Activated naive CD8-positive, alpha-beta T cell treated with anti-CD3 and anti-CD28 coated beads, Interleukin-2, amount 10 ng/mL, durations not matched to agents 7 days and 5 days (primary cell): ENCODE measurements around the gene PDE11A. TPM values are rescaled to one million over a fixed set of nuclear protein-coding genes. Genes with fewer than 3 reads are reported as not detected.

Source experiments
- ATAC-seq: fragments of 150-1000 bp; cut with Tn5 transposase; one replicate; pipeline ENCODE4 v1.10.0; 2021; ENCODE audit warnings: low read depth, moderate library complexity
- POLR2A ChIA-PET: fragments of 350-600 bp; sonication (Branson Sonifier 250); formaldehyde crosslinking; loops from one replicate; lab custom pipeline; 2021; ENCODE audit warnings: antibody characterized with exemption; lab: Charles Lee
- DNase-seq: peaks from one replicate; pipeline ENCODE4 v3.0.0; 2021
- H3K27ac Mint-ChIP-seq: one replicate; pipeline ENCODE4 v1.8.0; 2022; ENCODE audit warnings: mild to moderate bottlenecking, mixed read lengths
- H3K27me3 Mint-ChIP-seq: one replicate; pipeline ENCODE4 v1.8.0; 2022; ENCODE audit warnings: mild to moderate bottlenecking, moderate library complexity, mixed read lengths
- H3K36me3 Mint-ChIP-seq: one replicate; pipeline ENCODE4 v1.8.0; 2021; ENCODE audit warnings: mild to moderate bottlenecking, mixed read lengths
- H3K4me1 Mint-ChIP-seq: one replicate; pipeline ENCODE4 v1.8.0; 2021; ENCODE audit warnings: mixed read lengths
- H3K4me3 Mint-ChIP-seq: one replicate; pipeline ENCODE4 v1.8.0; 2022; ENCODE audit warnings: mild to moderate bottlenecking, moderate library complexity, mixed read lengths
- H3K9me3 Mint-ChIP-seq: one replicate; pipeline ENCODE4 v1.8.0; 2021; ENCODE audit warnings: mixed read lengths
- total RNA-seq, 2 experiments: library from RNA; stranded (reverse); gene quantifications; one replicate each; pipeline ENCODE4 v1.2.3, GENCODE V29; 2021

Gene PDE11A
- total RNA-seq, 2 experiments from 2014 or later: not detected

- POLR2A ChIA-PET: no interaction called here
- H3K4me3 Mint-ChIP-seq: no peak overlapping the region
- H3K27me3 Mint-ChIP-seq: peaks cover 16% of the 10 kb centered on the region
- H3K27ac Mint-ChIP-seq: no peak overlapping the region
- no peaks in the 10 kb centered on the region for H3K9me3 Mint-ChIP-seq
- H3K36me3 Mint-ChIP-seq: no peaks in the 10 kb centered on the region
- DNase-seq (no peak), ATAC-seq (no peak)
- H3K4me1 Mint-ChIP-seq: peaks cover 4% of the 10 kb centered on the region
Measured at GRCh38 chr2:177688844-177689243, 383.7 kb downstream of the PDE11A start.

- ATAC-seq: no peak
- H3K27ac Mint-ChIP-seq: no peak overlapping the region
- H3K4me3 Mint-ChIP-seq: no peak overlapping the region
- no peaks in the 10 kb centered on the region for H3K9me3 Mint-ChIP-seq
- no peak for DNase-seq
- H3K27me3 Mint-ChIP-seq: peaks cover 6% of the 10 kb centered on the region
- POLR2A ChIA-PET: no interaction called here
- no peaks in the 10 kb centered on the region for H3K4me1 Mint-ChIP-seq
- H3K36me3 Mint-ChIP-seq: no peaks in the 10 kb centered on the region
Measured at GRCh38 chr2:177683661-177684069, 388.9 kb downstream of the PDE11A start.

- Mint-ChIP-seq H3K27ac (no peak overlapping the region), H3K36me3 (no peaks in the 10 kb centered on the region), H3K4me3 (no peak overlapping the region), H3K4me1 (no peaks in the 10 kb centered on the region), H3K27me3 (peaks cover 4% of the 10 kb centered on the region), H3K9me3 (no peaks in the 10 kb centered on the region)
- no peak for DNase-seq
- POLR2A ChIA-PET: no interaction called here
- ATAC-seq: no peak
Measured at GRCh38 chr2:177682836-177683660, 389.5 kb downstream of the PDE11A start.

- H3K27ac Mint-ChIP-seq: no peak overlapping the region
- no peak for DNase-seq
- no peak overlapping the region for H3K4me3 Mint-ChIP-seq
- POLR2A ChIA-PET: no interaction called here
- peaks cover 12% of the 10 kb centered on the region for H3K27me3 Mint-ChIP-seq
- no peak for ATAC-seq
- H3K9me3 Mint-ChIP-seq: no peaks in the 10 kb centered on the region
- H3K36me3 Mint-ChIP-seq: no peaks in the 10 kb centered on the region
- H3K4me1 Mint-ChIP-seq: no peaks in the 10 kb centered on the region
Measured at GRCh38 chr2:177682006-177682405, 390.6 kb downstream of the PDE11A start.

- H3K9me3 Mint-ChIP-seq: no peaks in the 10 kb centered on the region
- peaks cover 16% of the 10 kb centered on the region for H3K27me3 Mint-ChIP-seq
- POLR2A ChIA-PET: no interaction called here
- DNase-seq: no peak
- no peaks in the 10 kb centered on the region for H3K36me3 Mint-ChIP-seq
- H3K4me3 Mint-ChIP-seq: no peak overlapping the region
- ATAC-seq: no peak
- no peak overlapping the region for H3K27ac Mint-ChIP-seq
- no peaks in the 10 kb centered on the region for H3K4me1 Mint-ChIP-seq
Measured at GRCh38 chr2:177680866-177681712, 391.5 kb downstream of the PDE11A start.

GRCh38 chr2:177679611-177680605 is 392.7 kb downstream of the PDE11A start:
- no peak overlapping the region for H3K27ac Mint-ChIP-seq
- no peak for ATAC-seq
- DNase-seq: no peak
- H3K4me1 Mint-ChIP-seq: no peaks in the 10 kb centered on the region
- POLR2A ChIA-PET: no interaction called here
- no peaks in the 10 kb centered on the region for H3K9me3 Mint-ChIP-seq
- H3K4me3 Mint-ChIP-seq: no peak overlapping the region
- no peaks in the 10 kb centered on the region for H3K36me3 Mint-ChIP-seq
- peaks cover 25% of the 10 kb centered on the region for H3K27me3 Mint-ChIP-seq

GRCh38 chr2:177678939-177679338 is 393.6 kb downstream of the PDE11A start:
- no peak overlapping the region for H3K27ac Mint-ChIP-seq
- ATAC-seq: no peak
- no peak overlapping the region for H3K4me3 Mint-ChIP-seq
- no peaks in the 10 kb centered on the region for H3K36me3 Mint-ChIP-seq
- peaks cover 25% of the 10 kb centered on the region for H3K27me3 Mint-ChIP-seq
- H3K4me1 Mint-ChIP-seq: no peaks in the 10 kb centered on the region
- no peak for DNase-seq
- POLR2A ChIA-PET: no interaction called here
- no peaks in the 10 kb centered on the region for H3K9me3 Mint-ChIP-seq

GRCh38 chr2:177676636-177677035 is 395.9 kb downstream of the PDE11A start:
- peaks cover 1% of the 10 kb centered on the region for H3K4me1 Mint-ChIP-seq
- ATAC-seq (no peak), DNase-seq (no peak)
- no peak overlapping the region for H3K4me3 Mint-ChIP-seq
- POLR2A ChIA-PET: no interaction called here
- no peaks in the 10 kb centered on the region for H3K36me3 Mint-ChIP-seq
- H3K9me3 Mint-ChIP-seq: no peaks in the 10 kb centered on the region
- no peak overlapping the region for H3K27ac Mint-ChIP-seq
- peaks cover 25% of the 10 kb centered on the region for H3K27me3 Mint-ChIP-seq

GRCh38 chr2:177675825-177676224 is 396.8 kb downstream of the PDE11A start:
- Mint-ChIP-seq H3K36me3 (no peaks in the 10 kb centered on the region), H3K4me1 (peaks cover 5% of the 10 kb centered on the region), H3K27ac (no peak overlapping the region), H3K27me3 (peaks cover 25% of the 10 kb centered on the region), H3K9me3 (no peaks in the 10 kb centered on the region), H3K4me3 (no peak overlapping the region)
- POLR2A ChIA-PET: no interaction called here
- DNase-seq (no peak), ATAC-seq (no peak)

GRCh38 chr2:177675350-177675821 is 397.2 kb downstream of the PDE11A start:
- H3K9me3 Mint-ChIP-seq: no peaks in the 10 kb centered on the region
- ATAC-seq: no peak

GRCh38 chr2:177673602-177674595 is 398.7 kb downstream of the PDE11A start:
- peaks cover 25% of the 10 kb centered on the region for H3K27me3 Mint-ChIP-seq
- H3K27ac Mint-ChIP-seq: no peak overlapping the region
- DNase-seq: no peak
- no peaks in the 10 kb centered on the region for H3K36me3 Mint-ChIP-seq
- no peak overlapping the region for H3K4me3 Mint-ChIP-seq
- H3K4me1 Mint-ChIP-seq: peaks cover 9% of the 10 kb centered on the region
- H3K9me3 Mint-ChIP-seq: no peaks in the 10 kb centered on the region
- POLR2A ChIA-PET: no interaction called here
- no peak for ATAC-seq

More at GRCh38 chr2:177675350-177675821, 397.2 kb downstream of the PDE11A start:
- peaks cover 25% of the 10 kb centered on the region for H3K27me3 Mint-ChIP-seq
- POLR2A ChIA-PET: no interaction called here
- H3K4me1 Mint-ChIP-seq: peaks cover 9% of the 10 kb centered on the region
- H3K4me3 Mint-ChIP-seq: no peak overlapping the region
- DNase-seq: no peak
- no peak overlapping the region for H3K27ac Mint-ChIP-seq
- no peaks in the 10 kb centered on the region for H3K36me3 Mint-ChIP-seq

GRCh38 chr2:177671662-177672061 is 400.9 kb downstream of the PDE11A start:
- Mint-ChIP-seq H3K9me3 (no peaks in the 10 kb centered on the region), H3K4me3 (no peak overlapping the region), H3K27ac (no peak overlapping the region), H3K4me1 (peaks cover 9% of the 10 kb centered on the region), H3K27me3 (peaks cover 19% of the 10 kb centered on the region), H3K36me3 (no peaks in the 10 kb centered on the region)
- DNase-seq: no peak
- ATAC-seq: no peak
- POLR2A ChIA-PET: no interaction called here
